Glomerular visceral epithelial cell (primary cell): ENCODE results near the gene TREH.
A peak's percentile ranks its signal among the peaks of the same experiment; 100 is the strongest.

Experiments used
- DNase-seq: peaks from one replicate; pipeline ENCODE4 v3.0.0-alpha.2; 2016; ENCODE audit errors: extremely low spot score

The TREH gene

GRCh38 chr11:118629761-118630661 lies 49.4 kb downstream of the TREH start:
- no peak for DNase-seq

DNA sequence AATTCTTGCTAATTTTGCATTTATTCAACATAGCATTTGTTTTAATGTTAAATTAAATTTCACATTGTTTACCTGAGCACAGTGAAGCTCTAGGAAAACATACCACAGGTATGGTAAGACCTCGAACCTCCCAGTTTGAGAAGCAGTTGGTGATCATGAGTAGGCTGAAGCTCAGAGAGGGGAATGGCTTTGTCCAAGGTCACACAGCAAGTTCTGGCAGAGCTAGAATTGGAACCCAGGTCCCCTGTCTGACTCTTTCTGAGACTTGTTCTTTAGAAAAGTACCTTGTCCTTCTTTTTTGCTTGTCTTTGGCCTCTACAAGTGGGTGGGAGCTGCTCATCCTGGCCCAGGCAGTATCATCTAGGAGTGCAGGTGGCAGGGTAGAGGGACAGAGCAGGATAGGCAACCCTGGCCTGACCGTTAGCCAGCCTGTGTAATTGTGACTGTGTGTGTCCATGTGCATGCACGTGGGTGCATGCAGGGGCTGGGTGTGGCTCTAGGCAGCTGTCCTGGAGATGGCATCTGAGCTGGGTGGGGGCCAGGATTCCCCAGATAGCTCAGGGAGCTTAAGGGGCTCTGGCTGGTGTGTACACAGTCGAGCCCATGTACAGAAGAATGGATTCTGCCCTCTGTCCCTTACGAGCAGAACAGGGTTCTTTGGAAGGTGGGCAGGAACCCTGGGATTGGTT lies 50.4 kb downstream of the TREH start:
- DNase-seq, result no peak

GRCh38 chr11:118628432-118628831 lies 51.0 kb downstream of the TREH start:
- no peak for DNase-seq

DNA sequence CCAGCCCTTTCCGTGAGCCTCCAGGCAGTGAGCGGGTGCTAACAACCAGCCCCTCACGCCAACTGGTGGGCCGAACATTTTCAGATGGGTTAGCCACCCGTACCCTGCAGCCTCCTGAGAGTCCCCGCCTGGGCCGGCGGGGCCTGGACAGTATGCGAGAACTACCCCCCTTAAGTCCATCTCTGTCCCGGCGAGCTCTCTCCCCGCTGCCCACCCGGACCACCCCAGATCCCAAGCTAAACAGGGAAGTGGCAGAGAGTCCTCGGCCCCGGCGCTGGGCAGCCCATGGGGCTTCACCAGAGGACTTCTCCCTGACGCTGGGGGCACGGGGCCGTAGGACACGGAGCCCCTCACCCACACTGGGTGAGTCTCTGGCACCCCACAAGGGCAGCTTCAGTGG lies 51.4 kb downstream of the TREH start:
- DNase-seq, result no peak

DNA sequence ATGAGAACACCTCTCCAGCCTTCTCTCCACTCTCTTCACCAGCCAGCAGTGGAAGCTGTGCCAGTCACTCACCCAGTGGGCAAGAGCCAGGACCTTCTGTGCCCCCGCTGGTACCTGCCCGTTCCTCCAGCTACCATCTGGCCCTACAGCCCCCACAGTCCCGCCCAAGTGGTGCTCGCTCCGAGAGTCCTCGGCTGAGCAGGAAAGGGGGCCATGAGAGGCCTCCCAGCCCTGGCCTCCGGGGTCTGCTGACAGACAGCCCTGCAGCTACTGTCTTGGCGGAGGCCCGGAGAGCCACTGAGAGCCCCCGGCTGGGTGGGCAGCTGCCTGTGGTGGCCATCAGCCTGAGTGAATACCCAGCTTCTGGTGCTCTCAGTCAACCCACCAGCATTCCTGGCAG lies 51.9 kb downstream of the TREH start:
- no peak for DNase-seq

GRCh38 chr11:118625976-118626375 lies 53.5 kb downstream of the TREH start:
- DNase-seq, result no peak

- no peak for DNase-seq
Observed at GRCh38 chr11:118625036-118625690, 54.3 kb downstream of the TREH start.

GRCh38 chr11:118623269-118623655 lies 56.2 kb downstream of the TREH start:
- DNase-seq, result peak; percentile 76

GRCh38 chr11:118622376-118623268 lies 56.8 kb downstream of the TREH start:
- peak; percentile 94 for DNase-seq

GRCh38 chr11:118621784-118622375 lies 57.6 kb downstream of the TREH start:
- DNase-seq, result no peak

DNA sequence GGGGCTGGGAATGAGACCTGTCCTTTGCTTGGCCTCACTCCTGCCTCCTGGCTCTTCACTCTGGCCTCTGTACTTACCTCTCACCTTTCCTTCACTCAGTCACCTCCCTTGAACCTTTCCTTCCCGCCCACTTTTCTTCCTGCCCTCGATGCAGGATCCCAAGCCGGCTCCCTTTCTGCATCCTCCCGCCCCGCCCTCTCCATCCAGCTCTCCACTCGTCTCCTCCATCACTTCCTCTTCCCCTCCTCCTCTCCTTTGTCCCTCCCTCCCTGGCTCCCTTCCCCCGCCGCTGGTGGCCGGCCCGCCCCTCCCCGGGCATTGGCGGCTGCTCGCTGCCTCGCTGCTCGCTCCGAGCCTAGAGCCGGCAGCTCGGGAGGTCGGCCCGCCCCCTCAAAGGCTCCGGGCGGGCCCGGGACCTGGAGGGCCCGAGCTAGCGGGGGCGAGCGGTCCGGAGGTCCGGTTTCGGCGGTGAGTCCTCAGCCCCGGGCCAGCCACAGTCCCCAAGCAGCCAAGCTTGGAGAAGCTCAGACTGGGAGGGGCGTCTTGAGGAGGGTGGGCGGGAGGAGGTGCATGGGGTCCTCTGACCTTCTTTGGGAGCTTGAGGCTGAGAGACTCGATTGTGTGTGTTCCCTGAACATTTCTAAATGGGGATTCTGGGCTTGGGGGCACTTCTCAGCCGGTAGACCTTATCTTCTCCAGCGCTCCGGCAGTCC lies 58.2 kb downstream of the TREH start:
- DNase-seq, result peak; percentile 90

- DNase-seq, result peak; percentile 58
Observed at GRCh38 chr11:118620529-118621070, 58.9 kb downstream of the TREH start.

DNA sequence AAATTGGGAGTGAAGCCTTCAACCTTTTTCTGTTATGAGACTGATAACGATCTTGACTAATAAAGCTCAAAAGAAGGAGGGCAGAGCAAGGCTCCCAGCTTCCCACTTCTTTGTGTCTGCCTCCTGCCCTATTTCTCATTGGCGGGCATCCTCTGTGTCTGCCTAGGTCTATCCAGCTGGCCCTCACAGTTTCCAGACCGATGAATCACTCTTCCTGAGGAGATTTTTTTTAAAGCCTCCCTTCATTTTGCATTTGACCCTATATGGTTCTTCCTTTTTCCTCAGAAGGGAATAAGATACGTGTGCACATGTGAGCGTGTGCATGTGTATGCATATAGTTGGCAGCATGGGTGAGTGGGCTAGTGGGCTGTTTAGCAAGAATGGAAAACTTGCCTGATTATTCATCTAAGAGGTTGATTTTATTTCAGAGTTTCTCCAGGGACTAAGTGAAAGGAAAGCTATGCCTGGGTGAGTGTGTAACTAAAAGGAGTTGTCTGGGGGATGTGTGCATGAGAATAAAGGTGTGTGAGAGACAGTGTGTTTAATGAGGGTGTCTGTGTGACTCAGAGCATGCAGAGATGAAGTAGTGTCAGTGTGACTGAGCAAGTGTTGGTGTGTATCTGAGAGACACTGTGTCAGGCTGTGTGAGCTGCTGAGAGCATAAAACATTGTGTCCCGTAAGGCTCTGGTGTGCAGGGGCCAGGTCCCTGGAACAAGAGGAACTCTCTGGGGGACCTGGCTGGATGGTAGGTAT lies 59.8 kb downstream of the TREH start:
- DNase-seq, result peak; percentile 88

GRCh38 chr11:118618991-118619375 lies 60.5 kb downstream of the TREH start:
- peak; percentile 83 for DNase-seq

DNA sequence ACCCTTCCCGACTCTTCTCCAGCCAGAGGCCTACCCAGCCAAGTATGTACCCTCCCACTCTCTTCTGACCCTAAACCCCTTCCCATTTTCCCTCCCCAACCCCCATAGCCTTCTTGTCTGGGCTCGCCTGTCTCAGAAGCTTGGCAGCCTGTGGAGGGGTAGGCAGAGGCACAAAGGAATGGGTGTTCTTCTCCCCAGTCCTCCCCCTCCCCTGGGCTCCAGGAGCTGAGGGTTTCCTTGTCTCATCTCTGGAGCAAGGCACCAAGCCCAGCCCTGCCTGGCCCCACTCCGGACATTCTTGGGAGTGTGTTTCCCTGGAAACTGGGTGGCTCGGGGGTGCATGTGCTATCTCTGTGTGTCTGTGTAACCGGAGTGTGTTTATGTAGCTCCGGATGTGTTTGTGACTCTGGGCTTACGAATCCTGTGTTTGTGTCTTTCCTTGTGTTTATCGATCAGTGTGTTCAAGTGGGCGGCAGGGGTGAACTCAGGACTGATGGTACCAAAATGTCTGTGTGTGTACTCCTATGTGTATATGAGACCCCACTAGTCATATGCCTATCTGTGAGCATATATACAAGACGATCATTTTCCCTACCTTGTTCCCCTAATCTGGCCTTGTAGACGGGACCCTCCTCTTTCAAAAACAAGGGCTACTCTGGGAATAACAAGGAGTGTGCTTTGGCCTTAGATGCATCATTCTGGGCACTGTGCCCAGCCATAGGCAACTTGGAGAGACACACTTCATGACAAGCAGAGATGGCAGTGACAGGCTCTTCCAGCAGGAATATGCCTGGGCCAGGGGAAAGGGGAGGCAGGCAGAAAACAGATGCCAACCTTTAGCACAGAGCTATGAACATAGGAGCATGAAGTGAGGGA lies 61.1 kb downstream of the TREH start:
- no peak for DNase-seq

- no peak for DNase-seq
Observed at GRCh38 chr11:118615976-118616371, 63.5 kb downstream of the TREH start.

DNA sequence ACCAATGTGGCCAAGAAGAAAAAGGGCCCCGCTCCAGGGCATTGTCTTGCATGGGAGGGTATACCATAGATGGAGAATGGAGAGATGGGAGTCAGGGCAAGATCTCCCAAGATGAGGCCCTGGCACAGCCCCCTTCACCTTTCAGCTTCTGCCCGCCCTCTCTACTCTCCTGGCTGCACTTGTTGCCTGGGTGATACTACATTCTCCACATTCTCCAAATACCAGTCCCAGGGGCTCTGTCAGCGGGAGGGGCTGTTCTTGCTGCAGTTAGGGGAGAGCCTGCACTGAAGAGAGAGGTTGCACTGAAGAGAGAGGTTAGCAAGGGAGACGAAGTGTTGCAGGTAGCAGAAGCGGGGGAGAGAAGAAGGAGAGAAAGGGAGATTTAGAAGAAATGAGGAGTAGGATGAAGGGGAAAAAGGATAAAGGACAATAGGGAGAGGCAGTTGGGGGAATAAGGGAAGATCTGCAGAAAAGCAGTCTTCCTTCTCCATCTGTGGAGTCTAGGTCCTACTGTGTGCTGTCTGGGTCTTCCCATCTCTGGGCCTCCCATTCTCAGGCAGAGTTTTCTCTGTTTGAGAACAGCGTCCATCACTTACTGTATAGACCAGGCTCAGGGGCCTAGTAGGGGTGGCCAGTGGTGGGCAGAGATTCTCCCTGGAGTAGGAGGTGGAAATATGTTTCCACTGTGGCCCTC lies 64.0 kb downstream of the TREH start:
- peak; percentile 75 for DNase-seq

DNA sequence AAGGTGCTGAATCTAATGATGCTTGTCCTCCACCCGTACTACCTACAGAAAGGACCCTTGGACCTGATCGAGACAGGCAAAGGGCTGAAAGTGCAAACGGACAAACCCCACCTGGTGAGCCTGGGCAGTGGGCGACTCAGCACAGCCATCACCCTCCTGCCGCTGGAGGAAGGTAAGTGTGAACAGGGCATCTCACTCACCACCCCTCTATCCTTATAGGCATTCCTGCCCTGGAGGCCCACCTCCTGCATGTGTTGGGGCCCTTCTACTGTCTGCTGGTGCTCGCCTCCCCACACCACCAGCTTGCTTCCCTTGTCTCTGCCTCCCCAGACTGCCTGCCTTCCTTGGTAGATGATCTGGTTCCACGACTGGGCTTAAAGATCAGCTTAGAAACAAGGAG lies 64.9 kb downstream of the TREH start:
- DNase-seq, result no peak
